HL-60 (cell line): ENCODE measurements around the gene ENDOV.

ENCODE experiments used
- CTCF ChIP-seq: IDR thresholded peaks from one replicate; pipeline ENCODE4 v1.5.1; 2011; ENCODE audit warnings: low read length, control low read depth, inconsistent platforms; ENCODE audit not compliant: insufficient read depth
- SPI1 ChIP-seq: IDR thresholded peaks from 2 replicates; pipeline ENCODE4 v1.6.1; 2012; ENCODE audit warnings: low read depth, mild to moderate bottlenecking, borderline replicate concordance

GRCh38 chr17:80395402-80396151, 19.4 kb upstream of the ENDOV start:
- TF ChIP-seq CTCF (no peak), SPI1 (peak; percentile 87)
